ENCODE data around the gene ASPSCR1. TPM values are rescaled to one million over a fixed set of nuclear protein-coding genes. Genes with fewer than 3 reads are reported as not detected.
A peak's percentile ranks its signal among the peaks of the same experiment; 100 is the strongest.

Gene ASPSCR1
- total RNA-seq, 1 experiment from 2014 or later: 59.2 TPM

- ChIA-PET CTCF (no interaction called here), POLR2A (no interaction called here)
- no peaks in the 10 kb centered on the region for H3K36me3 ChIP-seq (ENCODE audit: control insufficient read depth, insufficient read depth, low read length)
- peaks cover 12% of the 10 kb centered on the region for H3K9me3 ChIP-seq
- Mint-ChIP-seq H3K36me3 (ENCODE audit: insufficient read depth, unreplicated experiment) (peaks cover 7% of the 10 kb centered on the region), H3K9me3 (ENCODE audit: unreplicated experiment) (no peaks in the 10 kb centered on the region), H3K27ac (ENCODE audit: unreplicated experiment) (no peak overlapping the region), H3K27me3 (ENCODE audit: insufficient read depth, unreplicated experiment) (no peaks in the 10 kb centered on the region), H3K4me3 (ENCODE audit: unreplicated experiment) (no peak overlapping the region), H3K4me1 (ENCODE audit: low read depth, unreplicated experiment) (peaks cover 6% of the 10 kb centered on the region)
- H3K27me3 ChIP-seq (replicated peaks; ENCODE audit: control insufficient read depth, insufficient read depth, low read length): no peaks in the 10 kb centered on the region
- TF ChIP-seq CTCF (IDR thresholded peaks at IDR 0.05; ENCODE audit: insufficient read depth in 1 of 2, low read depth in 1 of 2, low read length in 1 of 2, severe bottlenecking in 1 of 2, unreplicated experiment in 1 of 2): no peak
- no TSS peak for BruUV-seq (replicated peaks)
- H3K4me3 ChIP-seq (ENCODE audit: low read depth, low read length): no peak overlapping the region
- H3K4me1 ChIP-seq: peaks cover 28% of the 10 kb centered on the region
- intact Hi-C loops (cut with micrococcal nuclease; ENCODE audit: unreplicated experiment): loop anchor here (1.0 kb wide), 1 partner anchor 7 kb away; no protein-coding TSS in a partner anchor
- no peak for DNase-seq
Observed at GRCh38 chr17:81968850-81969812, 8.3 kb upstream of the ASPSCR1 start.

GRCh38 chr17:81973432-81973831, 4.0 kb upstream of the ASPSCR1 start:
- Mint-ChIP-seq H3K27ac (ENCODE audit: unreplicated experiment) (no peak overlapping the region), H3K27me3 (ENCODE audit: insufficient read depth, unreplicated experiment) (no peaks in the 10 kb centered on the region), H3K36me3 (ENCODE audit: insufficient read depth, unreplicated experiment) (peaks cover 16% of the 10 kb centered on the region), H3K9me3 (ENCODE audit: unreplicated experiment) (no peaks in the 10 kb centered on the region), H3K4me1 (ENCODE audit: low read depth, unreplicated experiment) (peaks cover 11% of the 10 kb centered on the region), H3K4me3 (ENCODE audit: unreplicated experiment) (no peak overlapping the region)
- Histone ChIP-seq H3K36me3 (ENCODE audit: control insufficient read depth, insufficient read depth, low read length) (no peaks in the 10 kb centered on the region), H3K4me1 (peaks cover 21% of the 10 kb centered on the region), H3K4me3 (ENCODE audit: low read depth, low read length) (no peak overlapping the region), H3K9me3 (peaks cover 12% of the 10 kb centered on the region), H3K27me3 (replicated peaks; ENCODE audit: control insufficient read depth, insufficient read depth, low read length) (no peaks in the 10 kb centered on the region)
- POLR2A ChIA-PET: no interaction called here
- DNase-seq: no peak
- CTCF ChIA-PET: no interaction called here
- intact Hi-C loops (cut with micrococcal nuclease; ENCODE audit: unreplicated experiment): no loop called here
- TF ChIP-seq CTCF (IDR thresholded peaks at IDR 0.05; ENCODE audit: insufficient read depth in 1 of 2, low read depth in 1 of 2, low read length in 1 of 2, severe bottlenecking in 1 of 2, unreplicated experiment in 1 of 2): no peak
- no TSS peak for BruUV-seq (replicated peaks)

- H3K4me1 ChIP-seq: peaks cover 8% of the 10 kb centered on the region; the same call in 1 of the 2 replicates
- peak; percentile 65 to 72 for DNase-seq
- ChIA-PET CTCF (interaction anchor here (0.5 to 1.4 kb wide), 3 partner anchors 8 to 43 kb away, joined by 3 to 11 read pairs (median 5); no protein-coding TSS in a partner anchor), POLR2A (interaction anchor here (0.5 to 1.0 kb wide), 5 partner anchors 9 to 120 kb away, joined by 3 to 7 read pairs (median 7); no protein-coding TSS in a partner anchor)
- BruUV-seq (replicated peaks): TSS peak; percentile 67
- Mint-ChIP-seq H3K9me3 (ENCODE audit: unreplicated experiment) (no peaks in the 10 kb centered on the region), H3K4me3 (ENCODE audit: unreplicated experiment) (peak overlapping the region; percentile 98), H3K36me3 (ENCODE audit: insufficient read depth, unreplicated experiment) (peaks cover 42% of the 10 kb centered on the region), H3K27ac (ENCODE audit: unreplicated experiment) (peak overlapping the region; percentile 97), H3K27me3 (ENCODE audit: insufficient read depth, unreplicated experiment) (no peaks in the 10 kb centered on the region), H3K4me1 (ENCODE audit: low read depth, unreplicated experiment) (peaks cover 5% of the 10 kb centered on the region)
- intact Hi-C loops (cut with micrococcal nuclease; ENCODE audit: unreplicated experiment): loop anchor here (1.0 kb wide), 2 partner anchors 8 to 47 kb away; partner anchors contain the start of gene LRRC45
- no peaks in the 10 kb centered on the region for H3K27me3 ChIP-seq (replicated peaks; ENCODE audit: control insufficient read depth, insufficient read depth, low read length)
- peak overlapping the region; percentile 79 for H3K4me3 ChIP-seq (ENCODE audit: low read depth, low read length)
- H3K36me3 ChIP-seq (ENCODE audit: control insufficient read depth, insufficient read depth, low read length): no peaks in the 10 kb centered on the region
- H3K9me3 ChIP-seq: peaks cover 12% of the 10 kb centered on the region
- no peak for TF ChIP-seq CTCF (IDR thresholded peaks at IDR 0.05; ENCODE audit: insufficient read depth in 1 of 2, low read depth in 1 of 2, low read length in 1 of 2, severe bottlenecking in 1 of 2, unreplicated experiment in 1 of 2)
Observed at GRCh38 chr17:81976332-81977210, 858 bp upstream of the ASPSCR1 start.
